Uterus (tissue), 2 donors: ENCODE measurements around the gene ACTN1.

ENCODE experiments used
- CTCF ChIP-seq, 4 experiments: fragments of 200-600 bp in 2 of 4; fragments of 450-650 bp in 2 of 4; sonication (generic) in 2 of 4; IDR thresholded peaks; one replicate each; pipeline ENCODE4 v1.5.1; 2016 to 2019; ENCODE audit warnings: antibody characterized with exemption in 4 of 4, mild to moderate bottlenecking in 2 of 4, moderate library complexity in 1 of 4
- POLR2A ChIP-seq, 2 donors: fragments of 450-650 bp; IDR thresholded peaks; one replicate each; pipeline ENCODE4 v1.6.1; 2016; ENCODE audit warnings: antibody characterized with exemption in 2 of 2, mild to moderate bottlenecking in 1 of 2, moderate library complexity in 1 of 2

- TF ChIP-seq POLR2A (IDR thresholded peaks at IDR 0.05): no peak
- TF ChIP-seq CTCF (IDR thresholded peaks at IDR 0.05): no peak
Observed at GRCh38 chr14:68884031-68885030, 94.8 kb downstream of the ACTN1 start.
